Measurements from ENCODE around the gene PDE10A.

DNA sequence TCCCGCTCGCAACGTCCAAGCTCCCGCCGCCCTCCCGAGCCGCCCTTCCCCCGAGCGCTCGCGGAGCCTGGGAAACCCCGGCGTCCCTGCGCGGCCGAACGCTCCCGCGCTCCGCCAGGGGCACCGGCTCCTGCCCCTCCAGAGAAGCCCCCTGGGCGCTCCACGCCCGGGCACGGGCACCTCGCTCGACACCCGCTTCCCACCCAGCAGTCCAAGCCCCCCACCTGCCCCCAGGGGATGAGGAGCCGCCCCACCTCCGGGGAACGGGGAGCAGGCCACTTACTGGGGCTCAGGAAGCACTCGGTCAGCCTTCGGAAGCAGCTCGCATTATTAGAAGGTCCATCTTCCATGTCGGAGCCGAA is 1.4 kb downstream of the PDE10A start:
- TF ChIP-seq, protein P1, sequence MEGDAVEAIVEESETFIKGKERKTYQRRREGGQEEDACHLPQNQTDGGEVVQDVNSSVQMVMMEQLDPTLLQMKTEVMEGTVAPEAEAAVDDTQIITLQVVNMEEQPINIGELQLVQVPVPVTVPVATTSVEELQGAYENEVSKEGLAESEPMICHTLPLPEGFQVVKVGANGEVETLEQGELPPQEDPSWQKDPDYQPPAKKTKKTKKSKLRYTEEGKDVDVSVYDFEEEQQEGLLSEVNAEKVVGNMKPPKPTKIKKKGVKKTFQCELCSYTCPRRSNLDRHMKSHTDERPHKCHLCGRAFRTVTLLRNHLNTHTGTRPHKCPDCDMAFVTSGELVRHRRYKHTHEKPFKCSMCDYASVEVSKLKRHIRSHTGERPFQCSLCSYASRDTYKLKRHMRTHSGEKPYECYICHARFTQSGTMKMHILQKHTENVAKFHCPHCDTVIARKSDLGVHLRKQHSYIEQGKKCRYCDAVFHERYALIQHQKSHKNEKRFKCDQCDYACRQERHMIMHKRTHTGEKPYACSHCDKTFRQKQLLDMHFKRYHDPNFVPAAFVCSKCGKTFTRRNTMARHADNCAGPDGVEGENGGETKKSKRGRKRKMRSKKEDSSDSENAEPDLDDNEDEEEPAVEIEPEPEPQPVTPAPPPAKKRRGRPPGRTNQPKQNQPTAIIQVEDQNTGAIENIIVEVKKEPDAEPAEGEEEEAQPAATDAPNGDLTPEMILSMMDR (conservative IDR thresholded peaks at IDR 0.05; ENCODE audit: low read depth, low read length) = no peak
- TF ChIP-seq EZH2phosphoT487 (IDR thresholded peaks at IDR 0.05; ENCODE audit: borderline replicate concordance, low read length) (no peak), EZH2 (IDR thresholded peaks at IDR 0.05; ENCODE audit: low read length, unreplicated experiment) (no peak)

Data from PC-3 (cell line).